GM11168 (cell line): ENCODE results near the gene DAD1.
"Not testable (repeated sequence)": the region's sequence is repeated elsewhere in the genome, so short reads cannot be mapped to it uniquely, and the experiment has no call there.

Experiments
- in situ Hi-C: fragments of 300-500 bp; cut with MboI; formaldehyde crosslinking; loops from one replicate; pipeline ENCODE4 v1.12.0; 2022; ENCODE audit warnings: low sequenced_read_pairs; ENCODE audit not compliant: unreplicated experiment

The DAD1 gene

GRCh38 chr14:22570132-22570949 is 18.7 kb downstream of the DAD1 start:
- in situ Hi-C loops: loop anchor here (5.0 to 10.0 kb wide), 2 partner anchors 82 to 274 kb away; no protein-coding TSS in a partner anchor

- in situ Hi-C loops: loop anchor here (5.0 to 10.0 kb wide), 2 partner anchors 83 to 275 kb away; no protein-coding TSS in a partner anchor
Measured at GRCh38 chr14:22569737-22570131, 19.3 kb downstream of the DAD1 start.

GRCh38 chr14:22569106-22569736 is 19.8 kb downstream of the DAD1 start:
- in situ Hi-C loops: no loop called here

GRCh38 chr14:22567437-22567836 is 21.6 kb downstream of the DAD1 start:
- in situ Hi-C loops: no loop called here

- in situ Hi-C loops: no loop called here
Measured at GRCh38 chr14:22566845-22567244, 22.2 kb downstream of the DAD1 start.

- in situ Hi-C loops: not testable (repeated sequence)
Measured at GRCh38 chr14:22566266-22566665, 22.8 kb downstream of the DAD1 start.

GRCh38 chr14:22565391-22565945 is 23.6 kb downstream of the DAD1 start:
- in situ Hi-C loops: no loop called here

GRCh38 chr14:22564463-22564862 is 24.6 kb downstream of the DAD1 start:
- in situ Hi-C loops: no loop called here

- in situ Hi-C loops: no loop called here
Measured at GRCh38 chr14:22563987-22564386, 25.0 kb downstream of the DAD1 start.

- in situ Hi-C loops: no loop called here
Measured at GRCh38 chr14:22561661-22562579, 27.1 kb downstream of the DAD1 start.

- in situ Hi-C loops: no loop called here
Measured at GRCh38 chr14:22561366-22561660, 27.7 kb downstream of the DAD1 start.

- in situ Hi-C loops: no loop called here
Measured at GRCh38 chr14:22560662-22561365, 28.2 kb downstream of the DAD1 start.

- in situ Hi-C loops: loop anchor here (5.0 kb wide), 1 partner anchor 167 kb away; no protein-coding TSS in a partner anchor
Measured at GRCh38 chr14:22559041-22559440, 30.0 kb downstream of the DAD1 start.

- in situ Hi-C loops: loop anchor here (5.0 kb wide), 1 partner anchor 166 kb away; no protein-coding TSS in a partner anchor
Measured at GRCh38 chr14:22558221-22558913, 30.7 kb downstream of the DAD1 start.

- in situ Hi-C loops: loop anchor here (5.0 kb wide), 1 partner anchor 166 kb away; no protein-coding TSS in a partner anchor
Measured at GRCh38 chr14:22557846-22558220, 31.2 kb downstream of the DAD1 start.

- in situ Hi-C loops: loop anchor here (5.0 kb wide), 1 partner anchor 165 kb away; no protein-coding TSS in a partner anchor
Measured at GRCh38 chr14:22556990-22557623, 31.9 kb downstream of the DAD1 start.

GRCh38 chr14:22556021-22556989 is 32.7 kb downstream of the DAD1 start:
- in situ Hi-C loops: loop anchor here (5.0 kb wide), 1 partner anchor 164 kb away; no protein-coding TSS in a partner anchor
